IMR-90 (cell line): ENCODE results near the gene SEPTIN8. TPM values are rescaled to one million over a fixed set of nuclear protein-coding genes. Genes with fewer than 3 reads are reported as not detected.

Experiments
- ATAC-seq: fragments of 200-7000 bp; cut with Tn5 transposase; 2 replicates; pipeline ENCODE4 v1.9.1; 2020; ENCODE audit warnings: low read depth, mild to moderate bottlenecking, moderate library complexity
- BruUV-seq: library from RNA; stranded (reverse); fragments of 400-500 nt; replicated peaks from 2 replicates; lab custom pipeline; 2021; lab: Mats Ljungman, UMichigan
- CTCF ChIA-PET: fragments of 300-600 bp; formaldehyde crosslinking; extraction: SDS; loops from one replicate; lab custom pipeline; 2021; ENCODE audit warnings: antibody characterized with exemption; lab: Yijun Ruan, JAX
- POLR2A ChIA-PET: fragments of 300-600 bp; sonication (Branson Sonifier 250); formaldehyde crosslinking; loops from one replicate; lab custom pipeline; 2022; ENCODE audit warnings: antibody characterized with exemption; ENCODE audit not compliant: unreplicated experiment; lab: Charles Lee
- DNase-seq: peaks from one replicate; pipeline ENCODE4 v3.0.0; 2013
- H2AFZ ChIP-seq: replicated peaks from 2 replicates; pipeline ENCODE3; 2013; ENCODE audit warnings: low read length, mild to moderate bottlenecking; ENCODE audit not compliant: poor library complexity
- H2AK5ac ChIP-seq: 2 replicates; pipeline ENCODE4 v1.6.1; 2013; ENCODE audit warnings: low read depth, low read length, inconsistent platforms
- H2AK9ac ChIP-seq: replicated peaks from 2 replicates; pipeline ENCODE3; 2013; ENCODE audit warnings: mild to moderate bottlenecking, low read depth, low read length, moderate library complexity; ENCODE audit not compliant: poor library complexity
- H2BK120ac ChIP-seq: 2 replicates; pipeline ENCODE4 v1.6.1; 2013; ENCODE audit warnings: low read depth, low read length, inconsistent platforms
- H2BK15ac ChIP-seq: 3 replicates; pipeline ENCODE4 v1.6.1; 2013; ENCODE audit warnings: low read depth, low read length, inconsistent platforms
- H2BK20ac ChIP-seq: 2 replicates; pipeline ENCODE4 v1.6.1; 2013; ENCODE audit warnings: low read depth, mild to moderate bottlenecking, inconsistent platforms, low read length, moderate library complexity
- H2BK5ac ChIP-seq: 2 replicates; pipeline ENCODE4 v1.6.1; 2013; ENCODE audit warnings: mild to moderate bottlenecking, low read depth, low read length, inconsistent platforms; ENCODE audit not compliant: poor library complexity, severe bottlenecking
- H3K14ac ChIP-seq: replicated peaks from 2 replicates; pipeline ENCODE4 v1.6.1; 2013; ENCODE audit warnings: low read depth, low read length, inconsistent platforms
- H3K18ac ChIP-seq: 2 replicates; pipeline ENCODE4 v1.6.1; 2013; ENCODE audit warnings: low read depth, low read length, control low read depth
- H3K23ac ChIP-seq: 2 replicates; pipeline ENCODE4 v1.6.1; 2013; ENCODE audit warnings: low read depth, low read length, inconsistent platforms
- H3K27ac ChIP-seq: 2 replicates; pipeline ENCODE4 v1.5.1; 2013; ENCODE audit warnings: mild to moderate bottlenecking, control low read depth, low read length; ENCODE audit not compliant: insufficient read depth
- H3K27me3 ChIP-seq: 2 replicates; pipeline ENCODE4 v1.6.1; 2013; ENCODE audit warnings: low read length; ENCODE audit not compliant: control insufficient read depth, insufficient read depth
- H3K36me3 ChIP-seq: 2 replicates; pipeline ENCODE4 v1.6.1; 2013; ENCODE audit warnings: low read length, mixed read lengths; ENCODE audit not compliant: control insufficient read depth, insufficient read depth
- H3K4ac ChIP-seq: 2 replicates; pipeline ENCODE4 v1.6.1; 2013; ENCODE audit warnings: low read depth, low read length, inconsistent platforms
- H3K4me1 ChIP-seq: 2 replicates; pipeline ENCODE4 v1.6.1; 2013; ENCODE audit warnings: low read length, mixed read lengths; ENCODE audit not compliant: control insufficient read depth, insufficient read depth
- H3K4me2 ChIP-seq: 2 replicates; pipeline ENCODE4 v1.6.1; 2013; ENCODE audit warnings: low read depth, mild to moderate bottlenecking, control low read depth, low read length, moderate library complexity
- H3K4me3 ChIP-seq: 2 replicates; pipeline ENCODE4 v1.5.1; 2013; ENCODE audit warnings: low read depth, mild to moderate bottlenecking, control low read depth, low read length, moderate library complexity; ENCODE audit not compliant: insufficient read depth
- H3K56ac ChIP-seq: 2 replicates; pipeline ENCODE4 v1.6.1; 2013; ENCODE audit warnings: low read length, inconsistent platforms; ENCODE audit not compliant: insufficient read depth; ENCODE audit errors: extremely low read depth
- H3K79me1 ChIP-seq, 2 experiments: 2 replicates each; pipeline ENCODE4 v1.6.1; 2013; ENCODE audit warnings: low read length in 2 of 2, inconsistent platforms in 1 of 2, low read depth in 1 of 2
- H3K9ac ChIP-seq: 2 replicates; pipeline ENCODE4 v1.6.1; 2013; ENCODE audit warnings: low read depth, low read length, control low read depth
- H3K9me1 ChIP-seq: 2 replicates; pipeline ENCODE4 v1.6.1; 2013; ENCODE audit warnings: low read length, inconsistent platforms; ENCODE audit not compliant: insufficient read depth
- H3K9me3 ChIP-seq: 2 replicates; pipeline ENCODE4 v1.6.1; 2013; ENCODE audit warnings: low read length; ENCODE audit not compliant: control insufficient read depth, insufficient read depth
- H4K20me1 ChIP-seq: 2 replicates; pipeline ENCODE4 v1.6.1; 2013; ENCODE audit warnings: low read length, inconsistent platforms; ENCODE audit not compliant: insufficient read depth
- H4K5ac ChIP-seq: 2 replicates; pipeline ENCODE4 v1.6.1; 2013; ENCODE audit warnings: mild to moderate bottlenecking, low read depth, low read length, control low read depth
- H4K8ac ChIP-seq, 2 experiments: 2 replicates each; pipeline ENCODE4 v1.6.1; 2013; ENCODE audit warnings: low read depth in 2 of 2, low read length in 2 of 2, control low read depth in 1 of 2, inconsistent platforms in 1 of 2
- H4K91ac ChIP-seq: 2 replicates; pipeline ENCODE4 v1.6.1; 2013; ENCODE audit warnings: low read depth, low read length, inconsistent platforms; ENCODE audit not compliant: insufficient read depth
- BHLHE40 ChIP-seq: fragments of 150-350 bp; IDR thresholded peaks from 2 replicates; pipeline ENCODE4 v1.6.1; 2016; ENCODE audit warnings: mild to moderate bottlenecking, low read depth, low read length
- CHD1 ChIP-seq: IDR thresholded peaks from 2 replicates; pipeline ENCODE4 v1.6.1; 2012; ENCODE audit warnings: low read depth, low read length, improper control_type of control experiment
- MAFK ChIP-seq: IDR thresholded peaks from 2 replicates; pipeline ENCODE4 v1.6.1; 2012; ENCODE audit warnings: low read depth, low read length, improper control_type of control experiment
- MAZ ChIP-seq: IDR thresholded peaks from 2 replicates; pipeline ENCODE4 v1.6.1; 2012; ENCODE audit warnings: low read depth, mild to moderate bottlenecking, low read length, improper control_type of control experiment, moderate library complexity, borderline replicate concordance
- NFE2L2 ChIP-seq: fragments of 150-350 bp; IDR thresholded peaks from 2 replicates; pipeline ENCODE4 v1.6.1; 2016; ENCODE audit warnings: low read depth, mild to moderate bottlenecking, low read length
- POLR2A ChIP-seq: IDR thresholded peaks from 2 replicates; pipeline ENCODE4 v1.6.1; 2012; ENCODE audit warnings: mild to moderate bottlenecking, low read depth, low read length
- RAD21 ChIP-seq: IDR thresholded peaks from 2 replicates; pipeline ENCODE4 v1.6.1; 2012; ENCODE audit warnings: low read length, improper control_type of control experiment
- RCOR1 ChIP-seq: IDR thresholded peaks from 2 replicates; pipeline ENCODE4 v1.6.1; 2012; ENCODE audit warnings: mild to moderate bottlenecking, low read length, improper control_type of control experiment; ENCODE audit not compliant: insufficient replicate concordance
- WGBS, 2 experiments: methylation state at CpG; one replicate each; pipeline versions ENCODE4 v1.1.5 to v1.1.7; 2013; ENCODE audit warnings: missing lambda C conversion rate in 2 of 2; ENCODE audit not compliant: insufficient read length in 1 of 2; ENCODE audit errors: extremely low coverage in 2 of 2; 5-methylcytosine and 5-hydroxymethylcytosine counted together
- dilution Hi-C: fragments of 300-500 bp; cut with HindIII; formaldehyde crosslinking; loops from one replicate; pipeline ENCODE4 v1.14.3; 2018; ENCODE audit warnings: low sequenced_read_pairs; ENCODE audit not compliant: unreplicated experiment
- in situ Hi-C: fragments of 300-500 bp; cut with MboI; formaldehyde crosslinking; loops from 3 replicates; pipeline ENCODE4 v1.14.3; 2019; ENCODE audit warnings: low sequenced_read_pairs, inconsistent platforms, mixed read lengths
- intact Hi-C: fragments of 100-400 bp; cut with micrococcal nuclease; formaldehyde crosslinking; loops from 2 replicates; pipeline ENCODE4 v1.10.0; 2022
- polyA plus RNA-seq, 3 experiments: library from polyadenylated mRNA; depleted of rRNA; stranded (reverse); fragments of >200 nt; gene quantifications; 2 replicates each; pipeline ENCODE4 v1.2.3, GENCODE V29; 2012; ENCODE audit warnings: low replicate concordance in 1 of 3
- total RNA-seq: library from RNA; depleted of rRNA; stranded (reverse); fragments of >200 nt; gene quantifications from 2 replicates; pipeline ENCODE4 v1.2.3, GENCODE V29; 2012
- TF ChIP-seq, protein P1 (sequence below): fragments of 150-350 bp; IDR thresholded peaks from 2 replicates; pipeline ENCODE4 v1.6.1; 2016; ENCODE audit warnings: low read depth, mild to moderate bottlenecking, low read length, moderate library complexity, borderline replicate concordance
- TF ChIP-seq, protein P2 (sequence below): fragments of 150-350 bp; IDR thresholded peaks from 2 replicates; pipeline ENCODE4 v1.6.1; 2017; ENCODE audit warnings: mild to moderate bottlenecking, antibody characterized with exemption, low read length, low read depth

The SEPTIN8 gene
- total and polyA plus RNA-seq, 2 of the 4 experiments (the other 2 are of a cell fraction): 56.2 to 67.2 TPM

- Histone ChIP-seq H2BK20ac (no peak overlapping the region), H3K9me3 (no peaks in the 10 kb centered on the region), H3K79me1 (no peaks in the 10 kb centered on the region), H3K4me1 (0 out of 2 replicates have a peak, but pooled peaks cover 2% of the 10 kb centered on the region), H4K91ac (no peak overlapping the region), H3K36me3 (no peaks in the 10 kb centered on the region), H3K9me1 (no peaks in the 10 kb centered on the region; the same call in 1 of the 2 replicates), H3K27ac (no peak overlapping the region), H3K14ac (no peak overlapping the region), H2AK9ac (no peak overlapping the region), H3K27me3 (peaks cover 17% of the 10 kb centered on the region), H3K4me3 (no peak overlapping the region), H3K56ac (no peak overlapping the region), H2BK15ac (no peak overlapping the region), H2AK5ac (no peak overlapping the region), H3K9ac (no peak overlapping the region), H2AFZ (no peak overlapping the region), H3K4me2 (no peak overlapping the region), H3K23ac (no peak overlapping the region), H2BK120ac (no peak overlapping the region), H4K5ac (no peak overlapping the region), H2BK5ac (no peak overlapping the region), H3K18ac (no peak overlapping the region), H4K8ac (no peak overlapping the region), H4K20me1 (no peaks in the 10 kb centered on the region), H3K4ac (no peak overlapping the region)
- BruUV-seq: no TSS peak
- DNase-seq: no peak
- WGBS, 2 experiments: 100% methylated on average over 1 of the region's 2 CpGs; no CpG with 5 or more reads in 1 of the 2 experiments
- TF ChIP-seq, protein P1, sequence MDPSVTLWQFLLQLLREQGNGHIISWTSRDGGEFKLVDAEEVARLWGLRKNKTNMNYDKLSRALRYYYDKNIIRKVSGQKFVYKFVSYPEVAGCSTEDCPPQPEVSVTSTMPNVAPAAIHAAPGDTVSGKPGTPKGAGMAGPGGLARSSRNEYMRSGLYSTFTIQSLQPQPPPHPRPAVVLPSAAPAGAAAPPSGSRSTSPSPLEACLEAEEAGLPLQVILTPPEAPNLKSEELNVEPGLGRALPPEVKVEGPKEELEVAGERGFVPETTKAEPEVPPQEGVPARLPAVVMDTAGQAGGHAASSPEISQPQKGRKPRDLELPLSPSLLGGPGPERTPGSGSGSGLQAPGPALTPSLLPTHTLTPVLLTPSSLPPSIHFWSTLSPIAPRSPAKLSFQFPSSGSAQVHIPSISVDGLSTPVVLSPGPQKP: no peak
- TF ChIP-seq RAD21 (no peak), CHD1 (no peak), MAZ (no peak), MAFK (no peak), POLR2A (no peak), NFE2L2 (no peak), BHLHE40 (no peak), RCOR1 (no peak)
- TF ChIP-seq, protein P2, sequence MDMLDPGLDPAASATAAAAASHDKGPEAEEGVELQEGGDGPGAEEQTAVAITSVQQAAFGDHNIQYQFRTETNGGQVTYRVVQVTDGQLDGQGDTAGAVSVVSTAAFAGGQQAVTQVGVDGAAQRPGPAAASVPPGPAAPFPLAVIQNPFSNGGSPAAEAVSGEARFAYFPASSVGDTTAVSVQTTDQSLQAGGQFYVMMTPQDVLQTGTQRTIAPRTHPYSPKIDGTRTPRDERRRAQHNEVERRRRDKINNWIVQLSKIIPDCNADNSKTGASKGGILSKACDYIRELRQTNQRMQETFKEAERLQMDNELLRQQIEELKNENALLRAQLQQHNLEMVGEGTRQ: no peak
- dilution Hi-C loops: no loop called here
- ATAC-seq: no peak
- POLR2A ChIA-PET: interaction anchor here (0.7 kb wide), 1 partner anchor 16 kb away, joined by 8 read pairs; no protein-coding TSS in a partner anchor
- in situ Hi-C loops: no loop called here
- CTCF ChIA-PET: interaction anchor here (0.6 kb wide), 1 partner anchor 18 kb away, joined by 3 read pairs; no protein-coding TSS in a partner anchor
- intact Hi-C loops: no loop called here
These were observed 22.4 kb upstream of the SEPTIN8 start for GRCh38 chr5:132799392-132799791.
